Tibial nerve (tissue), 4 donors: Measurements from ENCODE around the gene PDE6D. TPM values are rescaled to one million over a fixed set of nuclear protein-coding genes. Genes with fewer than 3 reads are reported as not detected.

Experiments used
- DNase-seq, 2 donors: peaks; one replicate each; pipeline ENCODE4 v3.0.0-alpha.2; 2019; ENCODE audit warnings: low spot score in 2 of 2
- H3K27ac ChIP-seq, 4 donors: fragments of 200-600 bp; sonication (generic) in 3 of 4; one replicate each; pipeline ENCODE4 v1.5.1; 2017 to 2019; ENCODE audit warnings: mild to moderate bottlenecking in 1 of 4
- H3K27me3 ChIP-seq, 2 donors: fragments of 200-600 bp; sonication (generic) in 1 of 2; one replicate each; pipeline versions ENCODE4 v1.5.1 to v1.6.0; 2017 to 2019
- H3K36me3 ChIP-seq, 3 donors: fragments of 200-600 bp; sonication (generic); one replicate each; pipeline ENCODE4 v1.5.1; 2018 to 2019
- H3K4me1 ChIP-seq, 4 donors: fragments of 200-600 bp; sonication (generic) in 3 of 4; one replicate each; pipeline ENCODE4 v1.5.1; 2017 to 2019
- H3K4me3 ChIP-seq, 4 donors: fragments of 200-600 bp; sonication (generic) in 3 of 4; one replicate each; pipeline ENCODE4 v1.5.1; 2017 to 2019; ENCODE audit warnings: mild to moderate bottlenecking in 1 of 4, moderate library complexity in 1 of 4
- H3K9me3 ChIP-seq, 4 donors: fragments of 200-600 bp; sonication (generic) in 3 of 4; one replicate each; pipeline ENCODE4 v1.5.1; 2017 to 2019
- EP300 ChIP-seq, 2 donors: sonication (generic); formaldehyde crosslinking; IDR thresholded peaks; one replicate each; pipeline ENCODE4 v1.6.1; 2017; ENCODE audit warnings: antibody characterized with exemption in 2 of 2, mild to moderate bottlenecking in 1 of 2
- POLR2A ChIP-seq, 2 donors: fragments of 450-650 bp; IDR thresholded peaks; one replicate each; pipeline ENCODE4 v1.6.1; 2017; ENCODE audit warnings: antibody characterized with exemption in 2 of 2, mild to moderate bottlenecking in 2 of 2, moderate library complexity in 2 of 2
- WGBS, 2 donors: methylation state at CpG; one replicate each; pipeline ENCODE4 v1.1.5; 2018; 5-methylcytosine and 5-hydroxymethylcytosine counted together
- total RNA-seq, 4 donors: library from RNA; depleted of rRNA; stranded (reverse); fragments of >200 nt; gene quantifications; one replicate each; pipeline ENCODE4 v1.1.0, GENCODE V29; 2016
- TF ChIP-seq, protein P1 (sequence below), 5 experiments: fragments of 200-600 bp in 3 of 5; fragments of 450-650 bp in 2 of 5; sonication (generic) in 3 of 5; IDR thresholded peaks; one replicate each; pipeline ENCODE4 v1.5.1; 2016 to 2019; ENCODE audit warnings: antibody characterized with exemption in 5 of 5, mild to moderate bottlenecking in 3 of 5, moderate library complexity in 2 of 5

Gene PDE6D
- total RNA-seq, 4 donors from 2014 or later, result 18.6 to 30.8 (median 26.6) TPM

DNA sequence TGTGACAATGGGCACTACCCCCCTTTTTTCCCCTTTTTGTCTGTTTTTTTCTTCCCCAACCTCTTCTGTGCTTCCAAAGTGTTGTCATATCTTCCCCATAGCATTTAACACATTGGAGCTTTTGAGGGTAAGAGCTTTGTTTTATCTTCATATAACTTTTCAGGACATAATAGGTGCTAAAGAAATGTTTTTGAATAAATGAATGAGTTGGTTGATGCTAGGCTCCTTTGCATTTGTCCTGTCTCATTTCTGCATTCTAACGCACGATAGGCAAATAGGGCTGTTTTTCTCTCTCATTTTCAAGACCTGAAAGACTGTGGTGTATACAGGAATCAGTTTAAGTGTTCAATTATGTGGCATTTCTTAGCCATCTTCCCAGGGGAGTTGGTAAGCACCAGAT is 4.3 kb upstream of the PDE6D start:
- TF ChIP-seq EP300 (IDR thresholded peaks at IDR 0.05) (no peak), POLR2A (IDR thresholded peaks at IDR 0.05) (no peak)
- TF ChIP-seq, protein P1, sequence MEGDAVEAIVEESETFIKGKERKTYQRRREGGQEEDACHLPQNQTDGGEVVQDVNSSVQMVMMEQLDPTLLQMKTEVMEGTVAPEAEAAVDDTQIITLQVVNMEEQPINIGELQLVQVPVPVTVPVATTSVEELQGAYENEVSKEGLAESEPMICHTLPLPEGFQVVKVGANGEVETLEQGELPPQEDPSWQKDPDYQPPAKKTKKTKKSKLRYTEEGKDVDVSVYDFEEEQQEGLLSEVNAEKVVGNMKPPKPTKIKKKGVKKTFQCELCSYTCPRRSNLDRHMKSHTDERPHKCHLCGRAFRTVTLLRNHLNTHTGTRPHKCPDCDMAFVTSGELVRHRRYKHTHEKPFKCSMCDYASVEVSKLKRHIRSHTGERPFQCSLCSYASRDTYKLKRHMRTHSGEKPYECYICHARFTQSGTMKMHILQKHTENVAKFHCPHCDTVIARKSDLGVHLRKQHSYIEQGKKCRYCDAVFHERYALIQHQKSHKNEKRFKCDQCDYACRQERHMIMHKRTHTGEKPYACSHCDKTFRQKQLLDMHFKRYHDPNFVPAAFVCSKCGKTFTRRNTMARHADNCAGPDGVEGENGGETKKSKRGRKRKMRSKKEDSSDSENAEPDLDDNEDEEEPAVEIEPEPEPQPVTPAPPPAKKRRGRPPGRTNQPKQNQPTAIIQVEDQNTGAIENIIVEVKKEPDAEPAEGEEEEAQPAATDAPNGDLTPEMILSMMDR (IDR thresholded peaks at IDR 0.05), result no peak
- no peak for DNase-seq
- Histone ChIP-seq H3K4me3 (no peak overlapping the region), H3K36me3 (peaks cover 0 to 16% (median 0%) of the 10 kb centered on the region in 3 donors), H3K27ac (no peak overlapping the region), H3K27me3 (no peaks in the 10 kb centered on the region), H3K4me1 (peaks cover 0 to 72% (median 29%) of the 10 kb centered on the region in 4 donors), H3K9me3 (no peaks in the 10 kb centered on the region)
- WGBS, 2 donors, result 76% methylated on average over 2 of the region's 2 CpGs

DNA sequence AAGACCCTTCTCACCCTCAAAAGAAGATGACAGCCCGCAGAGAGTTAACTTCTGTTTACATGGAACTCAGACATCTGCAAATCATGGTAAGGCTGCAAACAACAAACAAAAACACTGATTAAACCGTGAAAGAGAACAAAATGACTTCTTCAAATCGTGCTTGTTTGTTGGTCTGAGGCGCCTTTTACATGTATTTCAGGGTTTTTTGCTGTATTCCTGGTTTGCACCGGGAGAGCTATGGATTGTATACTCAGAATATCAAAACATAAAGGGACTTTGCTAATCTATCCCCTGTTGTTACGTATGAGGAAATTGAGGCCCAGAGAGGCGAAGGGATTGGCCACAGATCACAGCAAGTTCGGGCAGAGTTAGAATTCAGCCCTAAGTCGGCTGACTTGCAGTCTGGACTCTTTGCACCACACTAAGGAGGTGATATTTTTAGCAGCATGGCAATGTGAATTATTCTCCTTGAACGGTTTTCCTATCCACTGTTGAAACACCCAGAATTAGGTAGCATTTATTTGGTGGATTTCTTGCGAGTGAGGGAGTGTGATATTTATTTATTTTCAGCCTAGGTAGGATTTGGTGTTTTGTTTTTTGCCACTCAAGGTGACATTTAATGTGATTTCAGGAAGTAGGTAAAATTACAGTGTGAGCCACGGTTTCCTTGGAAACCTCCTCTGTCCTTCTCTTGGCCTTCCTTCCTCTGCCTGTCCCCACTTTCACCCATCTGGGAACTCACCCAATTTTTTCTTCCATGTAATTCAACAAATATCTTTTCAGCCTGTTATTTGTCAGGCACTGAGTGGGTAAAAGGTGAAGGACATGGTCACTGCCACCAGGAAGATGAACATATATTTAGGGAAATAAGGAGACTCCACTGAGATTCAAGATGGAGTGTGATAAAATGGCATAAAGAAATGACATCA is 980 bp upstream of the PDE6D start:
- Histone ChIP-seq H3K36me3 (no peaks in the 10 kb centered on the region), H3K27me3 (no peaks in the 10 kb centered on the region), H3K27ac (peak overlapping the region; percentile 80 to 89 (median 88)), H3K4me3 (peak overlapping the region; percentile 62 to 93 (median 85)), H3K4me1 (peaks cover 0 to 56% (median 30%) of the 10 kb centered on the region in 4 donors), H3K9me3 (no peaks in the 10 kb centered on the region)
- TF ChIP-seq, protein P1 (IDR thresholded peaks at IDR 0.05), result no peak
- TF ChIP-seq EP300 (IDR thresholded peaks at IDR 0.05), result no peak
- no peak for TF ChIP-seq POLR2A (IDR thresholded peaks at IDR 0.05)
- 4 to 5% methylated on average over 12 of the region's 12 CpGs for WGBS, 2 donors
- DNase-seq, result peak in 1 of 2 donors; percentile 10

DNA sequence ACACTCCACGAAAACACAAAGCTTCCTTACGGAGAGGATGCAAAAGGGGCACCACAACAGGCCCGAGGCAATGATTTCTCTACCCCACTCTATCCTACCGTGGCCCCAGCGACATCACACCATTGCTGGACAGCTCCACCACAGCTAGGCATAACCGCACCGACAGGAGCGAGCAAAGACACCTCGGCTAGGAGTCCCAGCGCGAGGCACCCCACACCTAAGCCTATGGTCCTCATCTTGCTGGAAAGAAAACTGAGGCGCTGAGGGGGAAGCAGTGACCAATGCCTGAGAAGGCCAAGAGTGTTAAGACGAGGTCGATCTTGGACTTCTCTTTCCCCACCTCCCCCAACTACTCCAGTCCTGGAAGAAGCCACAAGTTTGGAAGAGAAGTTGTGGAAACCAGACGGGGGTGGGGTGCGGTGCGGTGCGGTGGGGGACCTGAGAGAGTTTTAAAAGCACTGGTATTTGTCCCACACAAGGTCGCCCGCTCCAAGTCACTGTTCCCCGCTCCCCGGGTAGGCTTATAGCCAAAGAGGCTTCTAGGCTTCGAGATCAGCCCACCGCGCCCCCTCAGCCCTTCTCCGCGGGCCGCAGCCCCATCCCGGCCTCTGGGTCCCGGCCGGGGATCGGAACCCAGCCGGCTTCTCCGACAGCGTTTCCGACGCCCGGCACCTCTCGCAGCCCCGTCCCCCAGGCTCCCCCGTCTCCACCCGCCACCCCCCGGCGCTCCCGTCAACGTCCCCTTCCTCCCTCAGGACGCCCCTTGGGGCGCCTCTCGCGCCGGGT is 766 bp downstream of the PDE6D start:
- no peaks in the 10 kb centered on the region for H3K36me3 ChIP-seq
- peaks cover 0 to 43% (median 22%) of the 10 kb centered on the region in 4 donors for H3K4me1 ChIP-seq
- TF ChIP-seq POLR2A (IDR thresholded peaks at IDR 0.05), result no peak
- no peak for TF ChIP-seq EP300 (IDR thresholded peaks at IDR 0.05)
- TF ChIP-seq, protein P1 (IDR thresholded peaks at IDR 0.05), result no peak
- H3K4me3 ChIP-seq, result peak overlapping the region; percentile 62 to 93 (median 85)
- WGBS, 2 donors, result 8 to 15% methylated on average over 20 to 44 of the region's 51 CpGs
- H3K27ac ChIP-seq, result peak overlapping the region; percentile 80 to 89 (median 88)
- DNase-seq, result no peak
- no peaks in the 10 kb centered on the region for H3K27me3 ChIP-seq
- H3K9me3 ChIP-seq, result no peaks in the 10 kb centered on the region

DNA sequence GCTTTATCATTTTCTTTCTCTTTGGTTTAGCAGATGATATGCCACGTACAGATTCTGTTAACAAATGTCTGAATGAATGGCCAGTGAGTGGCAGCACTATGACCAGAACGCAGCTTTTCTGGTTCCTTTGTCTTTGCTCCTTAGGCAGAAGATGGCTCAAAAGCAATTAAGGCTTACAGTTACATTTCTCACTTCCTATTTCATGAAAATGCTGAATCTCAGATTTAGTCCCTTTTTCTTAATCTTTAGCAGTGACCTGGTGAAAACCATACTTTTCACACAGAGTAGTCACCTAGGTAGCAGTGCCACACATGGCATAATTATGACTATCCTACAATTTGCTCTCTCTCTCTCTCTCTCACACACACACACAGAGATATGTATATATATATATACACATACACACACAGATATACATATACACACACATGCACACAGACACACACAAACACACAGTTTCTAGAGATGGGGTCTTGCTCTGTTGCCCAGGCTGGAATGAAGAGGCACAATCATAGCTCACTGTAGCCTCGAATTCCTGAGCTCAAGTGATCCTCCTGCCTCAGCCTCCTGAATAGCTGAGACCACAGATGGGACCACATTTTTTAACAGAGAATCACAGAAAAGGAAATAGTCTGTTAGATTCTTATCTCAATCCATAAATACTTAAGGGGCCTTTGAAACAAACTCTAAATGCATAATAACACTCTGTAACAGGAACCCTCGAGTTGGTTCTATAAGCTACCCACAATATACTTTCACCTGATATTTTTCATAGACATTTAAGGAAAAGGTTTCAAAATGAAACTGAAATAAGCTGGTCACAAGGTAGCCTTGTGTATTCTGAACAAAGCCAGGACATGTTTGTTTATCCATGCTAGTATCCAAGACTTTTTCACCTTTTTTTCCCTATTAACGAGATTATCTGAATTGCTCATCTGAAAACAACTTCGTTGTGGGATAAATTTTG is 11.6 kb downstream of the PDE6D start:
- Histone ChIP-seq H3K4me3 (no peak overlapping the region), H3K27ac (no peak overlapping the region), H3K27me3 (no peaks in the 10 kb centered on the region), H3K4me1 (no peaks in the 10 kb centered on the region), H3K36me3 (no peaks in the 10 kb centered on the region), H3K9me3 (no peaks in the 10 kb centered on the region)
- WGBS, 2 donors, result 80 to 85% methylated on average over 6 of the region's 6 CpGs
- no peak for DNase-seq
- TF ChIP-seq POLR2A (IDR thresholded peaks at IDR 0.05) (no peak), EP300 (IDR thresholded peaks at IDR 0.05) (no peak)
- TF ChIP-seq, protein P1 (IDR thresholded peaks at IDR 0.05), result no peak
